Endodermal cell (in vitro differentiated cells): ENCODE measurements around the gene SCGB3A1. TPM values are rescaled to one million over a fixed set of nuclear protein-coding genes. Genes with fewer than 3 reads are reported as not detected.

Experiments used
- DNase-seq: peaks from one replicate; pipeline ENCODE4 v3.0.0-alpha.2; 2017
- H3K27ac ChIP-seq: 2 replicates; pipeline ENCODE4 v1.5.1; 2013; ENCODE audit warnings: mild to moderate bottlenecking, low read depth, low read length, moderate library complexity
- H3K27me3 ChIP-seq: 2 replicates; pipeline ENCODE4 v1.6.1; 2013; ENCODE audit warnings: mild to moderate bottlenecking, low read length, moderate library complexity; ENCODE audit not compliant: insufficient read depth, control insufficient read depth, poor library complexity, severe bottlenecking
- H3K36me3 ChIP-seq: 2 replicates; pipeline ENCODE4 v1.7.0; 2013; ENCODE audit warnings: mild to moderate bottlenecking, low read length, moderate library complexity; ENCODE audit not compliant: control insufficient read depth, insufficient read depth
- H3K4me1 ChIP-seq: one replicate; pipeline ENCODE4 v1.7.0; 2013; ENCODE audit warnings: low read length; ENCODE audit not compliant: control insufficient read depth, insufficient read depth
- H3K4me3 ChIP-seq: 2 replicates; pipeline ENCODE4 v1.5.1; 2013; ENCODE audit warnings: mild to moderate bottlenecking, low read length, moderate library complexity
- H3K9ac ChIP-seq: 2 replicates; pipeline ENCODE4 v1.6.1; 2013; ENCODE audit warnings: mild to moderate bottlenecking, low read length, moderate library complexity; ENCODE audit not compliant: poor library complexity, severe bottlenecking; ENCODE audit errors: extremely low read depth
- H3K9me3 ChIP-seq: 2 replicates; pipeline ENCODE4 v1.6.1; 2013; ENCODE audit warnings: mild to moderate bottlenecking, low read length, moderate library complexity; ENCODE audit not compliant: control insufficient read depth
- H3K27ac Mint-ChIP-seq: 2 replicates; pipeline ENCODE4 v1.8.0; 2020; ENCODE audit warnings: mixed read lengths
- H3K27me3 Mint-ChIP-seq: 2 replicates; pipeline ENCODE4 v1.8.0; 2021; ENCODE audit warnings: mild to moderate bottlenecking, mixed read lengths; ENCODE audit not compliant: insufficient read depth
- H3K36me3 Mint-ChIP-seq: 2 replicates; pipeline ENCODE4 v1.8.0; 2020; ENCODE audit warnings: low read depth, mixed read lengths
- H3K4me1 Mint-ChIP-seq: 2 replicates; pipeline ENCODE4 v1.8.0; 2020; ENCODE audit warnings: mixed read lengths
- H3K4me3 Mint-ChIP-seq: 2 replicates; pipeline ENCODE4 v1.8.0; 2020; ENCODE audit warnings: mild to moderate bottlenecking, moderate library complexity, mixed read lengths
- H3K9me3 Mint-ChIP-seq: 2 replicates; pipeline ENCODE4 v1.8.0; 2020; ENCODE audit warnings: mild to moderate bottlenecking, mixed read lengths
- CTCF ChIP-seq: fragments of 200-600 bp; sonication (generic); conservative IDR thresholded peaks from 2 replicates; pipeline ENCODE4 v1.5.0; 2021; ENCODE audit warnings: antibody characterized with exemption, mild to moderate bottlenecking
- WGBS, 2 experiments: methylation state at CpG; one replicate each; pipeline versions ENCODE4 v1.1.5 to v1.1.7; 2013; ENCODE audit warnings: missing lambda C conversion rate in 2 of 2, mixed read lengths in 1 of 2; ENCODE audit not compliant: insufficient coverage in 1 of 2, insufficient read length in 1 of 2; 5-methylcytosine and 5-hydroxymethylcytosine counted together
- total RNA-seq, 2 donors: library from RNA; stranded (reverse); fragmentation: NEBNext Ultra II Directional in 1 of 2; extraction: Animal tissue kit (Norgen Biotek cat#: 25700) in 1 of 2; gene quantifications; 2 replicates in 1 of 2; 3 replicates in 1 of 2; pipeline ENCODE4 v1.2.1, GENCODE V29; 2021

Gene SCGB3A1
- total RNA-seq, 2 donors from 2014 or later = 0.57 TPM; not detected in 1

- H3K27me3 ChIP-seq = no peaks in the 10 kb centered on the region
- DNase-seq = no peak
- Mint-ChIP-seq H3K36me3 (no peaks in the 10 kb centered on the region), H3K27ac (no peak overlapping the region), H3K4me3 (no peak overlapping the region), H3K27me3 (peaks cover 7% of the 10 kb centered on the region), H3K4me1 (no peaks in the 10 kb centered on the region), H3K9me3 (no peaks in the 10 kb centered on the region)
- no peak overlapping the region for H3K9ac ChIP-seq
- TF ChIP-seq CTCF = no peak
- WGBS, 2 experiments = 83 to 88% methylated on average over 14 to 16 of the region's 16 CpGs
- H3K9me3 ChIP-seq = no peaks in the 10 kb centered on the region
- H3K4me1 ChIP-seq = no peaks in the 10 kb centered on the region
- no peak overlapping the region for H3K27ac ChIP-seq
- H3K36me3 ChIP-seq = no peaks in the 10 kb centered on the region
- H3K4me3 ChIP-seq = no peak overlapping the region
These were observed 8.8 kb upstream of the SCGB3A1 start for GRCh38 chr5:180599981-180600553.

DNA sequence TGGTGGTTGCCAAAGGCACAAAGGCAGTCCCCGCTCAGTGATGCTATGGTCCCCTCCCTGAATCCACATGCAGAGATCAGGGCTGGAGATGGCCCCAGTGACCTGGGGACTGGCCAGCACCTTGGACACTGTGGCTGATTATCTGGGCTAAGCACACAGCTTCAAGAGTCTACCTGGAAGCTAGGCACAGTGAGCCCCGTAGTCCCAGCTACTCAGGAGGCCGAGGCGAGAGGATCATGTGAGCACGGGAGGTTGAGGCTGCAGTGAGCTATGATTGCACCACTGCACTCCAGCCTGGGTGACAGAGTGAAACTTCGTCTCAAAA is 8.3 kb upstream of the SCGB3A1 start:
- Mint-ChIP-seq H3K4me1 (no peaks in the 10 kb centered on the region), H3K36me3 (no peaks in the 10 kb centered on the region), H3K27ac (no peak overlapping the region), H3K27me3 (peaks cover 7% of the 10 kb centered on the region), H3K9me3 (no peaks in the 10 kb centered on the region), H3K4me3 (no peak overlapping the region)
- H3K36me3 ChIP-seq = no peaks in the 10 kb centered on the region
- H3K4me1 ChIP-seq = no peaks in the 10 kb centered on the region
- no peaks in the 10 kb centered on the region for H3K27me3 ChIP-seq
- H3K4me3 ChIP-seq = no peak overlapping the region
- WGBS, 2 experiments = 88 to 94% methylated on average over 6 of the region's 6 CpGs
- no peak for TF ChIP-seq CTCF
- no peak for DNase-seq
- H3K9me3 ChIP-seq = no peaks in the 10 kb centered on the region
- no peak overlapping the region for H3K27ac ChIP-seq
- no peak overlapping the region for H3K9ac ChIP-seq

GRCh38 chr5:180598797-180599589 is 7.7 kb upstream of the SCGB3A1 start:
- no peaks in the 10 kb centered on the region for H3K9me3 ChIP-seq
- TF ChIP-seq CTCF = no peak
- no peaks in the 10 kb centered on the region for H3K9me3 Mint-ChIP-seq
- H3K4me3 ChIP-seq = no peak overlapping the region
- H3K27ac ChIP-seq = no peak overlapping the region
- WGBS, 2 experiments = 90% methylated on average over 11 to 16 of the region's 16 CpGs
- no peaks in the 10 kb centered on the region for H3K4me1 ChIP-seq
- H3K9ac ChIP-seq = no peak overlapping the region
- no peak overlapping the region for H3K4me3 Mint-ChIP-seq
- H3K36me3 ChIP-seq = no peaks in the 10 kb centered on the region
- H3K27me3 Mint-ChIP-seq = peaks cover 6% of the 10 kb centered on the region
- no peaks in the 10 kb centered on the region for H3K36me3 Mint-ChIP-seq
- H3K27ac Mint-ChIP-seq = no peak overlapping the region
- DNase-seq = no peak
- H3K4me1 Mint-ChIP-seq = no peaks in the 10 kb centered on the region
- H3K27me3 ChIP-seq = no peaks in the 10 kb centered on the region
